ENCODE data around the gene TMEFF2.

TMEFF2 gene

DNA sequence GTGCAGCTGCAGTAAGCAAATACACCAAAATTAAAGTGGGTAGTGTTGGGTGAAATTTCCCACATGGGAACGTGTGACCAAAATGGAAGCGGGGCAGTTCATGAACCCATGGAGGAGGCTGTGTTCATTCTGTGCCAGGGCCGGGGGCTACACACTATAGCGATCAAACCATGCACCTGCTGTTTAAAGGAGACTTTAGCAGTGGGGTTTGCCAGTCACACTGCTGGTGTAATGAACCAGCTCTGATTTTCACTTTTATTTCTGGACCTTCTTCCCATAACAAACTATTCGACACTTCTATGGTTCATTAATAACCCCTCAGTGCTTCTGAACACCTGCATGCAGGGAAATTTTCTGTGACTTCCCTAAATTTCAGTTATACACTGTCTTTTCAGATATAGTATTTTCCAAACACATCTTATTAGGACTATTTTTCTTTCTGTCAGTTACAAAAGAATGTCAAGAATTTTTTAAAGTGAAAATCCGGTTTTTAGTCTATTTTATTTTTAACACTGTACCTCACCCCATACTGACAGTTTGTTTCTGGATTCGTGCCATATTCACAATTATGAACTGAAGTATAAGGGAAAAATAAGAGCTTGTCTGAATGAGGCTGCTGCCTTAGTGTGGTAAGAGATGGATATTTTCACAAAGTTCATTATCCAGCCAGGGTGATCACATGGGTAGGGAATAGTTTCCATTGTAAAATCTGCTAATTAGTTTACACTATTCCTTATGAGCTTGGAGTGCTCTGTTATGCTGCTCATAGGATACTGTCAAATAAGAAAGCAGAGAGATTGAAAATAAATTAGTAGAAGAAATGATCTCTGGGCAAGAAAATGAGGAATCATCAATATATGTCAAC lies 236.5 kb downstream of the TMEFF2 start:
- Histone ChIP-seq H3K9me2 (replicated peaks; ENCODE audit: low read depth, low read length) (no peaks in the 10 kb centered on the region), H2AFZ (ENCODE audit: low read length) (no peak overlapping the region)
- TF ChIP-seq, protein P1, sequence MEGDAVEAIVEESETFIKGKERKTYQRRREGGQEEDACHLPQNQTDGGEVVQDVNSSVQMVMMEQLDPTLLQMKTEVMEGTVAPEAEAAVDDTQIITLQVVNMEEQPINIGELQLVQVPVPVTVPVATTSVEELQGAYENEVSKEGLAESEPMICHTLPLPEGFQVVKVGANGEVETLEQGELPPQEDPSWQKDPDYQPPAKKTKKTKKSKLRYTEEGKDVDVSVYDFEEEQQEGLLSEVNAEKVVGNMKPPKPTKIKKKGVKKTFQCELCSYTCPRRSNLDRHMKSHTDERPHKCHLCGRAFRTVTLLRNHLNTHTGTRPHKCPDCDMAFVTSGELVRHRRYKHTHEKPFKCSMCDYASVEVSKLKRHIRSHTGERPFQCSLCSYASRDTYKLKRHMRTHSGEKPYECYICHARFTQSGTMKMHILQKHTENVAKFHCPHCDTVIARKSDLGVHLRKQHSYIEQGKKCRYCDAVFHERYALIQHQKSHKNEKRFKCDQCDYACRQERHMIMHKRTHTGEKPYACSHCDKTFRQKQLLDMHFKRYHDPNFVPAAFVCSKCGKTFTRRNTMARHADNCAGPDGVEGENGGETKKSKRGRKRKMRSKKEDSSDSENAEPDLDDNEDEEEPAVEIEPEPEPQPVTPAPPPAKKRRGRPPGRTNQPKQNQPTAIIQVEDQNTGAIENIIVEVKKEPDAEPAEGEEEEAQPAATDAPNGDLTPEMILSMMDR (conservative IDR thresholded peaks at IDR 0.05; ENCODE audit: low read length), result no peak
- no peak for TF ChIP-seq EZH2phosphoT487 (IDR thresholded peaks at IDR 0.05; ENCODE audit: borderline replicate concordance)

DNA sequence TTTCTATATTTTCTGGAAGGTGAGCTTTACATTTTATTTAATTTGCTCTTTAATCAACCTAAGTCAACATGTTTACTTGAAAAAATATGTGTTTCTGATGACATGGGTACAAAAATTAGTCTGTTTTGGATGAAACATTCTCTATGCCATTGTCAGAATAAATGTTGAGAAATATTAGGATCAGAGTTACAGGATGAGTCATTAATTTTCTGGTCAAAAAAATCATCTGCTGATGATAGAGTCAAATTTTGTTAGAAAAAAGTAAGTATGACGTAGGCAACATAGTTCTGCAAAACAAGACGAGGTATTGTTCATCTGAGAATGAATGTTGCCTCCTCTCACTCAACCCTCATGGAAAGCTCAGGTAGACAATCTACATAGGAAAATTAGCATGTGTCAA lies 240.3 kb downstream of the TMEFF2 start:
- TF ChIP-seq EZH2phosphoT487 (IDR thresholded peaks at IDR 0.05; ENCODE audit: borderline replicate concordance), result no peak
- TF ChIP-seq, protein P1 (conservative IDR thresholded peaks at IDR 0.05; ENCODE audit: low read length), result no peak
- no peak overlapping the region for H3K9ac ChIP-seq (ENCODE audit: low read depth, low read length, poor library complexity, severe bottlenecking)
- no peaks in the 10 kb centered on the region for H3K27me3 ChIP-seq (ENCODE audit: insufficient read depth, low read length, poor library complexity, severe bottlenecking)
- H4K20me1 ChIP-seq (ENCODE audit: insufficient read depth, low read length, poor library complexity, severe bottlenecking), result no peaks in the 10 kb centered on the region
- H3K4me1 ChIP-seq (ENCODE audit: insufficient read depth, low read length, poor library complexity, severe bottlenecking), result no peaks in the 10 kb centered on the region
- H3K9me2 ChIP-seq (replicated peaks; ENCODE audit: low read depth, low read length), result no peaks in the 10 kb centered on the region
- H3K36me3 ChIP-seq (ENCODE audit: insufficient read depth, low read length), result no peaks in the 10 kb centered on the region
- no peaks in the 10 kb centered on the region for H3F3A ChIP-seq (ENCODE audit: low read depth)
- no peak overlapping the region for H2AFZ ChIP-seq (ENCODE audit: low read length)
- H3K79me2 ChIP-seq (ENCODE audit: insufficient read depth, low read length), result no peaks in the 10 kb centered on the region
- H3K4me2 ChIP-seq (ENCODE audit: low read depth, low read length, poor library complexity, severe bottlenecking), result no peak overlapping the region
- H3K4me3 ChIP-seq (ENCODE audit: low read length, poor library complexity, severe bottlenecking), result no peak overlapping the region
- H3K9me3 ChIP-seq (ENCODE audit: insufficient read depth, low read depth, low read length), result no peaks in the 10 kb centered on the region

More for the DNA sequence above, 236.5 kb downstream of the TMEFF2 start:
- Histone ChIP-seq H3K4me2 (ENCODE audit: low read depth, low read length, poor library complexity, severe bottlenecking) (no peak overlapping the region), H3K79me2 (ENCODE audit: insufficient read depth, low read length) (no peaks in the 10 kb centered on the region), H3K4me1 (ENCODE audit: insufficient read depth, low read length, poor library complexity, severe bottlenecking) (peaks cover 12% of the 10 kb centered on the region), H3F3A (ENCODE audit: low read depth) (no peaks in the 10 kb centered on the region), H3K9ac (ENCODE audit: low read depth, low read length, poor library complexity, severe bottlenecking) (no peak overlapping the region), H3K27me3 (ENCODE audit: insufficient read depth, low read length, poor library complexity, severe bottlenecking) (no peaks in the 10 kb centered on the region), H4K20me1 (ENCODE audit: insufficient read depth, low read length, poor library complexity, severe bottlenecking) (no peaks in the 10 kb centered on the region), H3K9me3 (ENCODE audit: insufficient read depth, low read depth, low read length) (no peaks in the 10 kb centered on the region), H3K4me3 (ENCODE audit: low read length, poor library complexity, severe bottlenecking) (no peak overlapping the region), H3K36me3 (ENCODE audit: insufficient read depth, low read length) (no peaks in the 10 kb centered on the region)

DNA sequence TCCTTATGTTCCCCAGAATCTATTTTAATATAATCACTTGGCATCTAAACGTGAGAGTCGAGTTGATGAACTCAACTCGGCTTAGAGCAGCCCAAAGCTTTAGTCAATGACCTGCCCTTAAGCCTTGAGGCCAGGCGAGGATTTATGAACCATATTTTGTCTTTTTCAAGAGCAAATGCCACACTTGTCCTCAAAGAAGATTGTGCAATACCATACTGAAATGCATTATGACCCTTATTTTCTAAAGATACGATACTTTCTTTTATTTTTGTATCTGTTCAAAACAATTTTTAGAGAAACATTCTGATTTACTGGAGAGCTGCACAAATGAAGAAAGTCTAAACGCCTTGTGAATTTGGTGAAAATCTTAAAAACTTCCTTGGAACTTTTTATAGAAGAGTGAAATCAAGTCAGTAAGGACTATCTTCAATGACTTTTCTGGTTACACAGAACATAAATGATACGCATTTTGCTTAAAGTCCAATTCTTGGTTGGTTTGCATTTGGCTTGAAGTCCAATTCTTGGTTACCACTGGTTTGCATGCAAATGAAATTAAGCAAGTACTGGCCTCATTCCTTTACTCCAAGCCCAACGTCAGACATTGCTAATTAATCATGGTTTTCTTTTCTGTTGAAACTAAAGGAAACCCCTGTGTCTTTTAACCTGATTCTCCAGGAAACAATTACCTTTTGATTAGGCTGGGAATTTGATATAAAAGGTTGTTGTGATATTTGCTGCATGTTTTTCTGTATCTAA lies 242.0 kb downstream of the TMEFF2 start:
- Histone ChIP-seq H3F3A (ENCODE audit: low read depth) (no peaks in the 10 kb centered on the region), H3K9ac (ENCODE audit: low read depth, low read length, poor library complexity, severe bottlenecking) (no peak overlapping the region), H4K20me1 (ENCODE audit: insufficient read depth, low read length, poor library complexity, severe bottlenecking) (no peaks in the 10 kb centered on the region), H3K27me3 (ENCODE audit: insufficient read depth, low read length, poor library complexity, severe bottlenecking) (no peaks in the 10 kb centered on the region), H3K4me2 (ENCODE audit: low read depth, low read length, poor library complexity, severe bottlenecking) (no peak overlapping the region), H2AFZ (ENCODE audit: low read length) (no peak overlapping the region), H3K36me3 (ENCODE audit: insufficient read depth, low read length) (no peaks in the 10 kb centered on the region), H3K4me3 (ENCODE audit: low read length, poor library complexity, severe bottlenecking) (no peak overlapping the region), H3K9me3 (ENCODE audit: insufficient read depth, low read depth, low read length) (no peaks in the 10 kb centered on the region), H3K9me2 (replicated peaks; ENCODE audit: low read depth, low read length) (no peaks in the 10 kb centered on the region), H3K4me1 (ENCODE audit: insufficient read depth, low read length, poor library complexity, severe bottlenecking) (no peaks in the 10 kb centered on the region), H3K79me2 (ENCODE audit: insufficient read depth, low read length) (no peaks in the 10 kb centered on the region)
- TF ChIP-seq, protein P1 (conservative IDR thresholded peaks at IDR 0.05; ENCODE audit: low read length), result no peak
- TF ChIP-seq EZH2phosphoT487 (IDR thresholded peaks at IDR 0.05; ENCODE audit: borderline replicate concordance), result no peak

Data from Loucy (cell line).